Ureter (tissue), 1 donor: Measurements from ENCODE around the gene OR8H2. TPM values are rescaled to one million over a fixed set of nuclear protein-coding genes. Genes with fewer than 3 reads are reported as not detected.
"Not testable (repeated sequence)": the region's sequence is repeated elsewhere in the genome, so short reads cannot be mapped to it uniquely, and the experiment has no call there.

Experiments used
- DNase-seq: peaks from one replicate; pipeline ENCODE4 v3.0.0-alpha.2; 2020; ENCODE audit warnings: low spot score
- total RNA-seq: library from RNA; stranded (reverse); gene quantifications from one replicate; pipeline ENCODE4 v1.2.4, GENCODE V29; 2023
- donor health status: DM: yes; HTN: yes; CAD: no.

Gene OR8H2, protein sequence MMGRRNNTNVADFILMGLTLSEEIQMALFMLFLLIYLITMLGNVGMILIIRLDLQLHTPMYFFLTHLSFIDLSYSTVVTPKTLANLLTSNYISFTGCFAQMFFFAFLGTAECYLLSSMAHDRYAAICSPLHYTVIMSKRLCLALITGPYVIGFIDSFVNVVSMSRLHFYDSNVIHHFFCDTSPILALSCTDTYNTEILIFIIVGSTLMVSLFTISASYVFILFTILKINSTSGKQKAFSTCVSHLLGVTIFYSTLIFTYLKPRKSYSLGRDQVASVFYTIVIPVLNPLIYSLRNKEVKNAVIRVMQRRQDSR
- not detected for total RNA-seq

GRCh38 chr11:56103210-56103737 lies at the start of gene OR8H2:
TSS of gene OR8H2 (plus strand) at chr11:56103687. CDS start at chr11:56105043, 1,356 bp downstream.
- DNase-seq: no peak

GRCh38 chr11:56056366-56056765 lies 47.1 kb upstream of the OR8H2 start:
- DNase-seq: not testable (repeated sequence)

GRCh38 chr11:56057661-56058237 lies 45.7 kb upstream of the OR8H2 start:
- not testable (repeated sequence) for DNase-seq

DNA sequence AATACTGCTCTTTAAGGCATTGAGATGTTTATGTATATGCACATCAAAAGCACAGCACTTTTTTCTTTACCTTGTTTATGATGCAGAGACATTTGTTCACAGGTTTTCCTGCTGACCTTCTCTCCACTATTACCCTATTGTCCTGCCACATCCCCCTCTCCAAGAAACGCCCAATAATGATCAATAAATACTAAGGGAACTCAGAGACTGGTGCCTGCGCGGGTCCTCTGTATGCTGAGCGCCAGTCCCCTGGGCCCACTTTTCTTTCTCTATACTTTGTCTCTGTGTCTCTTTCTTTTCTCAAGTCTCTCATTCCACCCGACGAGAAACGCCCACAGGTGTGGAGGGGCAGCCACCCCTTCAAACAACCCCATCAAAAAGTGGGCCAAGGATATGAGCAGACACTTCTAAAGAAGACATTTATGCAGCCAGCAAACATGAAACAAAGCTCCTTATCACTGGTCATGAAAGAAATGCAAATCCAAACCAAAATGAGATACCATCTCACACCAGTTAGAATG lies 45.2 kb upstream of the OR8H2 start:
- not testable (repeated sequence) for DNase-seq

DNA sequence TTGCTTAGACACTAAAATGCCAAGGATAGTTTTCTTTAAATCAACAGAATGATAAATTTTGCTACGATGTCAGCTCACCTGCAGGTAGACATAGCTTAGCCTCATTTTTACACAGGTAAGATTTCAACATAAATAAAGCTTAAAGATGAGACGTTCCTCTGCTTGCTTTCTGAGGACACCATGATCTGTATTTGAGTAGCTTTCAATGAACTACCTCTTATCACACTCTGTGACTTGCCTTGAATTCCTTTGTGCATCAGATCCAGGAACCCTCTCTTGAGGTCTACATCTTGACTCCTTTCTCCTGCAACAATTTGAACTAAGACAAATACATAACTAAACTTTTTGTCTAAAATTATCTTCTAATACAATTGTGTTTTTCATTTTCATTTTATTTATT lies 36.5 kb upstream of the OR8H2 start:
- DNase-seq: no peak

DNA sequence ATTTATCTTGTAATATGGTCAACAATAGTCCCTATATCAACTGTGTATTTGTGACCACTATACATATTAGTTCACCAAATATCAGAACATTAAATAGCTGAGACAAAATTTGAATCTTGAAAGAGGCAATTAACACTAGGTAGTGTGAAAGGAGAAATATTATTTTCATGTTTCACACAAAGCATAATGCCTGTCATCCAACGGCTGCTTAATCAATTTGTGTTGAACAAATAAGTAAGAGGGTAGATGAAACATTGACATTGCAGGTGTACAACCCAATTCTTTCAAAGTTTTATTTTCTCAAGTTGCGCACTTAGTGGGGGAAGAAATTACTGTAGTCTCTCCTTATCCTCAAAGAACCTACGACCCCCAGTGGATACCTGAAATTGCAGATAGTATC lies 13.8 kb upstream of the OR8H2 start:
- no peak for DNase-seq

GRCh38 chr11:56093008-56093407 lies 10.5 kb upstream of the OR8H2 start, which contains the start of gene OR8I2:
TSS of gene OR8I2 (plus strand) at chr11:56093308. CDS start at chr11:56093308, 0 bp downstream.
- DNase-seq: no peak

GRCh38 chr11:56122073-56122472 lies 18.6 kb downstream of the OR8H2 start, which contains the start of gene OR8H3:
TSS of gene OR8H3 (plus strand) at chr11:56122373. CDS start at chr11:56122373, 0 bp downstream.
- DNase-seq: no peak

- no peak for DNase-seq
Measured at GRCh38 chr11:56140151-56140661, 36.7 kb downstream of the OR8H2 start, which contains the start of gene OR8J3. TSS of gene OR8J3 (minus strand) at chr11:56140201. CDS start at chr11:56137718, 2,483 bp downstream.

DNA sequence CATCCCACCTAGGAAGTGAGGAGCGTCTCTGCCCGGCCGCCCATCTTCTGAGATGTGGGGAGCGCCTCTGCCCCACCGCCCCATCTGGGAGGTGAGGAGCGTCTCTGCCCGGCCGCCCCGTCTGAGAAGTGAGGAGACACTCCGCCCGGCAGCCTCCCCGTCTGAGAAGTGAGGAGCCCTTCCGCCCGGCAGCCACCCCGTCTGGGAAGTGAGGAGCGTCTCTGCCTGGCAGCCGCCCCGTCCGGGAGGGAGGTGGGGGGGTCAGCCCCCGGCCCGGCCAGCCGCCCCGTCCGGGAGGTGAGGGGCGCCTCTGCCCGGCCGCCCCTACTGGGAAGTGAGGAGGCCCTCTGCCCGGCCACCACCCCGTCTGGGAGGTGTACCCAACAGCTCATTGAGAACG lies 40.2 kb downstream of the OR8H2 start:
- not testable (repeated sequence) for DNase-seq

GRCh38 chr11:56151376-56151775 lies 47.9 kb downstream of the OR8H2 start:
- no peak for DNase-seq

DNA sequence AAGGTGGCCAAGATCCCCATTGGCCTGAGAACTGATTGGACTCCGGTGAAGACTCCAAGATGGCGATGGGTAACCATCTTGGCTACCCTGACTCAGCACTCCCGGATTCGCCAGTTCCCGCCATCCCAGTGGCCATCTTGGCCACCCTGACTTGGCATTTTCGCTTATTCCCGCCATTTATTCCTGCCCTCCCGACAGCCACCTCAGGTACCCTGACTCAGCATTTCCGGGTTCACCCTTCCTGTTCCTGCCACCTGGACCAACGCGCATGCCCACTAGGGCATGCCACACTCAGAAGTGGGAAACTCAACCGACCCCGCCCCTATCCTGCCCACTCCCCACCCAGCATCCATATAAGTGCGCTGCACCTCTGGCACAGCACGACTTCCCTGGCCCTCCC lies 48.8 kb downstream of the OR8H2 start:
- no peak for DNase-seq

Other genes with a start within 250 kb of the OR8H2 start
- not detected for gene TRIM51, start 220.4 kb upstream of the OR8H2 start, total RNA-seq
- gene OR5W2, start 189.1 kb upstream of the OR8H2 start, total RNA-seq: not detected
- gene OR5I1, start 167.3 kb upstream of the OR8H2 start, total RNA-seq: not detected
- gene OR10AG1, start 133.7 kb upstream of the OR8H2 start, total RNA-seq: not detected
- gene OR5F1, start 109.1 kb upstream of the OR8H2 start, total RNA-seq: not detected
- not detected for gene OR5AS1, start 76.0 kb upstream of the OR8H2 start, total RNA-seq
- not detected for gene OR8I2, start 10.4 kb upstream of the OR8H2 start, total RNA-seq
- not detected for gene OR8H3, start 18.7 kb downstream of the OR8H2 start, total RNA-seq
- not detected for gene OR8J3, start 36.5 kb downstream of the OR8H2 start, total RNA-seq
- gene OR8K5, start 56.6 kb downstream of the OR8H2 start, total RNA-seq: not detected
- not detected for gene OR5J2, start 72.9 kb downstream of the OR8H2 start, total RNA-seq
- not detected for gene OR5T2, start 130.6 kb downstream of the OR8H2 start, total RNA-seq
- gene OR5T3, start 148.6 kb downstream of the OR8H2 start, total RNA-seq: not detected
- not detected for gene OR5T1, start 170.5 kb downstream of the OR8H2 start, total RNA-seq
- gene OR8H1, start 188.6 kb downstream of the OR8H2 start, total RNA-seq: not detected
- not detected for gene OR8K3, start 211.5 kb downstream of the OR8H2 start, total RNA-seq
- not detected for gene OR8K1, start 242.4 kb downstream of the OR8H2 start, total RNA-seq